Smooth muscle cell of the umbilical artery (primary cell): ENCODE results near the gene DHRS3. TPM values are rescaled to one million over a fixed set of nuclear protein-coding genes. Genes with fewer than 3 reads are reported as not detected.

Experiments
- total RNA-seq: library from RNA; depleted of rRNA; stranded (reverse); fragments of >200 nt; gene quantifications from 2 replicates; pipeline ENCODE4 v1.2.3, GENCODE V29; 2014

Gene DHRS3
- 160 and 520 TPM in 2 replicates for total RNA-seq

GRCh38 chr1:12617901-12618660, at the start of gene DHRS3:
Gene DHRS3, minus strand, starts transcription at chr1:12618210. Its CDS starts 862 bp downstream, at chr1:12617348.

GRCh38 chr1:12643785-12644184, 25.8 kb upstream of the DHRS3 start, which contains the start of gene AADACL4:
Gene AADACL4, plus strand, starts transcription at chr1:12644085. Its CDS starts 462 bp downstream, at chr1:12644547.

Other genes starting within 250 kb of the DHRS3 start
- gene AADACL4, start 25.9 kb upstream of the DHRS3 start, total RNA-seq: not detected in 2 replicates
- gene AADACL3, start 97.9 kb upstream of the DHRS3 start, total RNA-seq: not detected in 2 replicates
- gene CFAP107, start 128.0 kb upstream of the DHRS3 start, total RNA-seq: not detected in 2 replicates
- gene PRAMEF12, start 155.5 kb upstream of the DHRS3 start, total RNA-seq: not detected in 2 replicates
- gene PRAMEF1, start 173.2 kb upstream of the DHRS3 start, total RNA-seq: not detected in 2 replicates
- gene PRAMEF11, start 213.2 kb upstream of the DHRS3 start, total RNA-seq: not detected in 2 replicates
- not detected in 2 replicates for gene HNRNPCL1, start 230.5 kb upstream of the DHRS3 start, total RNA-seq
- not detected in 2 replicates for gene PRAMEF2, start 238.9 kb upstream of the DHRS3 start, total RNA-seq